Brain pericyte (primary cell): Measurements from ENCODE around the gene COL25A1.

Experiments
- DNase-seq: peaks from one replicate; pipeline ENCODE4 v3.0.0-alpha.2; 2012; ENCODE audit warnings: low read depth, low spot score

COL25A1 gene

DNA sequence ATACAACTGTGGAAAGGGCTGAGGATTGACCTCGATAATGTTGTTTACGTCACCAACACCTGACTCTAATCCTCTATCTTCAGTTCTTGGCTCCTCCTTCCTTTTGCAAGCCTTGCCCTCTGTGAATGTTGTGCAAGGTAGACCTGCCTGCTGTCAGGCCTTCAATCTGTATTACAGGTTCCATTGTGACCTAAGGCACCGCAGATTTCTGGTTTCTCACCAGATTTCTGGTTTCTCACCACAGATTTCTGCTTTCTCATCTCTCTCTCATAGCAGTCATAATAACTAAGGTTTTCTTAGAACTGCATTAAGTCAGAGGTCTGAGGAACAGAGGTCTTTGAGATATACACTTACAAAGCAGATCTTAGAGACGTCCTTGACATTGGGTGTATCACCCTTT, 488.1 kb downstream of the COL25A1 start:
- no peak for DNase-seq

DNA sequence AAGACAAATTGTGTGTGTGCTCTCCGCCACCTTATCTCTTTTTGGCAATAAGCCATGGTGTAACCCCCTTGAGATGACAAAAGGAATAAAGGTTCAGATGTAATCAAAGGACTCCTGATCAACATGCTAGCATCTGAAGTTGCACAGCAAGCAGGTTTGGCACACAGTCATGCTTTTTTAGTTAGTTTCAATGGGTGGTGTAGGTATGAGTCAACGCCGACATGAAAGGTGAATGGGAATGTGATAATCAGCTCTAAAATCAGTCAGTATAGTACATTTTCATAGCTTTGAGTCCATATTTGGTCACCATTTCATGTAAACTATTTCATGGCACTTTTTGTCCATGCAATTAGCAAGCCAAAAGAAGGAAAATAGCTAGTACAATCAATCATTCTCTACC, 489.2 kb downstream of the COL25A1 start:
- no peak for DNase-seq

DNA sequence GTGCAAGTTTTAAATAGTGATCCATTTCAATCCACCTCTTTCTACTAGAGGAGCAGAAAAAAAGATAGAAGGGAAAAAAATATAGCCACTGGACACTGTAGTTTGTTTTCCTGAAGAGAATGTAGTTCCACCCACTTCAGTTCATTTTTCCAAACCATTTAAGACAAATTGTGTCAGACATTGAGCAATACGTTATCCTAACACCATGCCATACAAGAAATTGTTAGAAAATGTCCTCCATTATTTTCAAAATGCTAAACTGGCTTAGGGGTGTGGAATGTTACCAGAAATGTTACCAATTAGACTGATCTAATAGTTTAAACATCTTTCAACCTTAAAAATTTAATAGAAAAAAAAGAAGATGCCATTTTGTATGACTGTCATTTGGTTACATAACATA, 491.0 kb downstream of the COL25A1 start:
- no peak for DNase-seq

- no peak for DNase-seq
These were observed 492.4 kb downstream of the COL25A1 start for GRCh38 chr4:108810087-108810486.

DNA sequence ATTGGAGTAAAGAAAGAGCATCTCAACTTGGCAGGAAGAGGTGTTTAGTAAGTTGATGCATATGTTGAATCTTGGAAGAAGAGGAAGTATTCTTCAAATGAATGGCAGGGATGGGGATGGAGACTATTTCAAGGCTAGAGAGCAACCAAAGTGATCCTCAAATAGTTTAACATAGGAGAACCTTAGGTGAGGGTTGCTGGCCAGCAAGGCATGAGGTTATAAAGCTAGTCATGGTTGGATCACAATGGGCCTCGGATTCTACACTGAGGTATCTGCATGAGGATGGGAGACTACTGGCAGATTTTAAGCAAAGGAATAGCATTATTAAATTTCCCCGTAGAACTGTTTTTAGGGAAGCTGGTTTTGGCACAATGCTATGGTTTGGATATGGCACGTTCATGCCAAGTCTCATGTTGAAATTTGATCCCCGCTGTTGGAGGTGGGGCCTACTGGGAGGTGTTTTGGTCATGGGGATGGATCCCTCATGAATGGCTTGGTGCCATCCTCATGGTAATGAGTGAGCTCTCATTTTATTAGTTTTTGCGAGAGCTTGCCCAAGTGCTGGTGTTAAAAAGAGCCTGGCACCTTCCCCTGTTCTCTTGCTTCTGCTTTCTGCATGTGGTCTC, 497.7 kb downstream of the COL25A1 start:
- no peak for DNase-seq

- no peak for DNase-seq
These were observed 503.2 kb downstream of the COL25A1 start for GRCh38 chr4:108799306-108799705.

- DNase-seq = no peak
These were observed 506.3 kb downstream of the COL25A1 start for GRCh38 chr4:108796173-108796572.

DNA sequence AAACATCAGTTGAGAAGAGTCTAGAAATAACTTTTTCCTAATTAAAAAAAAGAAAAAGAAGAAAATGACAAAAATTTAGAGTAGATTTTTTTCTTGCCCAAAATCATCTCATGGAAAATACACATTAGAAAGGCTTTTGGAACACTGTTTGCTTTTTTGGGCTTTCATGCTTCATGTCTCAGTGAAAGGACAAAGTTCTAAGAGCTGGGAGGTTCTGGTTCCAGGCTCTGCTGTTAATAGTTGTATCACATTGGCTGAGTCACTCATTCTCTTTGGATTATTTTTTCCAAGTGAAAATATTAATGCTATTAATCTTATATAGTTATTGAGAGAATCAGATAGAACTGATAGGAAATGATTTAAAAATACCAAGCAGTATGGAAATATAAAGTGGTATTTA, 506.7 kb downstream of the COL25A1 start:
- no peak for DNase-seq

DNA sequence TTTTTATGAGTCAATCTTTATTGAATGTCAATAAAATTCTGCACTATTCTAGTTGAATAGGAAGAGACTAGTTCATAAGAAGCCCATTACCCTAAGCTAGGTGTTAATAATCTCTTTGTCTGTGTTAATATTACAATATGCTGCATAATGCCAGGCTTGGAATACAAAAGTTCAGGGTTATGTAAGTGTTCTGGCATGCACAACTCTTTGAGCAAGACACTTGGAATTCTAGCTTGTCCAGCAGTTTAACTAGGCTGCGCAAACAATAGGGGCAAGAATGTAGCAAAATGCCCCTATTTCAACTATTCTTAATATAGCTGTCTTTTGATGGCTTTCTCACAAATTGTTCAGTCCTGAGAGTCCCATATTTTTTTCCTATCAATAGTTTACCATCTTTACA, 508.3 kb downstream of the COL25A1 start:
- no peak for DNase-seq

DNA sequence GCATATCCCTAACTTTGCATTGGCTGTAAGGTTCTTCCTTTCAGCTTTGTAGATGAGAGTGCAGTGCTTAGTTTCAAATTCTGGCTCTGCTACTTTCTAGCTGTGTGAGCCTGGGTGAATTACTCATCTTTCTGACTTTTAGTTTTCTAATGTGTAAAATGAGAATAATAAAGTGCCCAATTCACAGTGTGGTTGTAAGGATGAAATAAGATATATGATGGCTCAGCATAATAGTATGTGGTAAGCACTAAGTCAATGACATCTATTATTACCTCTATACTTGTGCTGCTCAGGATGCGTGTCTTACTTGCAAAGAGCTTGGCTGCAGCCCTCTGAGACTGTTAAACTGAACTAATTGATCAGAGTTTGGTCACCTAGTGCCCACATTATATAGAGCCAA, 509.0 kb downstream of the COL25A1 start:
- no peak for DNase-seq

GRCh38 chr4:108788731-108789130, 513.7 kb downstream of the COL25A1 start:
- DNase-seq = no peak

- no peak for DNase-seq
These were observed 514.7 kb downstream of the COL25A1 start for GRCh38 chr4:108787724-108788123.

- no peak for DNase-seq
These were observed 515.4 kb downstream of the COL25A1 start for GRCh38 chr4:108787106-108787505.

GRCh38 chr4:108786351-108786750, 516.1 kb downstream of the COL25A1 start:
- DNase-seq = no peak

DNA sequence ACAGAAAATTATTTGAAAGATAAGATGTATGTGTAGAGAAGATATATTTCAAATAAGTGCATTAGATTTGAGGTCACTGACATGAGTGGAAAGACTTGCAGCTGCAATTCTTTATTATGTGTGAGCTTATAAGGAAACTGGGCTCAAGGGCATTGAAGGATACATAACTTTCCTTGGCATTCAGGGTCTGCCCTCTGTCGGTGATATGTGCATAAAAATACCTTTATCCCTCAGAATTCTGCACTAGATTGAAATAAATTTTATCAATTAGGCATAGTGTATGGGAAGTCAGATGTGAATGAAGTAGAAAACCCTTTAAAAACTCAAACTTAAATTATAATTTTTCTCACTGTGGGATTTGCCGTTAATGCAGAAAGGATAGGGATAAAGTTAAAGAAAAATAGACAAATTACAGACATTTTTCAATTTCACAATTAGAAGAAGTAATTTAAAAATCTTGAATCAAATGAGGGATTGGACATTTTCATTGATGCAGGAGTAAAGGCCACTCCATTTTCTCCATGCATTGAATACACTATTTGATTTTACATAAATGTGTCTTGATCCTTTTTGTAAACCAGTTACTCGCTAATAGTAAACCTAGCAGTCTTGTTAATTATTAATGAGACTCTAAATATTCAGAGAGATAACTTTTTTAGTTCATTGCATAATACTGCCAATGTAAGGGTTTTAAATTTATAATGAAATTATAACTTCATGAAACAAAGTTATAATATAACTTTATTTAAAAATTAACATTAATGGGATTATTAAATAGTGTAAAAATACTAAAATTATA, 518.6 kb downstream of the COL25A1 start:
- DNase-seq = no peak

- DNase-seq = no peak
These were observed 522.5 kb downstream of the COL25A1 start for GRCh38 chr4:108779958-108780357.

DNA sequence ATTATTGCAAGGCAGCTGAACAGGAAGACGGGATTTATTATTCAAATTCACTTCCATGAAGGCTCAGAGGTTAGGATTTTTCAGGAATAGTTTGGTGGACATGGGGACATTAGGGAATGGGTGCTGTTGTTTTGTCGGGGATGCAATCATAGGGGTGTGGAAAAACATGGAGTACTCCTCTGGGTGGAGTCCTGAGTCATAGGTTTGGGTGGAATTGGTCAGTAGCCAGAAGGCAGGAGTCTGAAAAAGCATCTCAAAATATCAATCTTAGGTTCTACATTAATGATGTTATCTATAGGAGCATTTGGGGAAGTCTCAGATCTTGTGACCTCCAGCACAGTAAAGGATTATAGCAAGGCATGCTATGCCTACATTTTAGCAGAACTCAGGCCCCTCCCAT, 525.1 kb downstream of the COL25A1 start:
- no peak for DNase-seq

- DNase-seq = no peak
These were observed 526.5 kb downstream of the COL25A1 start for GRCh38 chr4:108775921-108776320.

GRCh38 chr4:108774809-108775530, 527.5 kb downstream of the COL25A1 start:
- no peak for DNase-seq

DNA sequence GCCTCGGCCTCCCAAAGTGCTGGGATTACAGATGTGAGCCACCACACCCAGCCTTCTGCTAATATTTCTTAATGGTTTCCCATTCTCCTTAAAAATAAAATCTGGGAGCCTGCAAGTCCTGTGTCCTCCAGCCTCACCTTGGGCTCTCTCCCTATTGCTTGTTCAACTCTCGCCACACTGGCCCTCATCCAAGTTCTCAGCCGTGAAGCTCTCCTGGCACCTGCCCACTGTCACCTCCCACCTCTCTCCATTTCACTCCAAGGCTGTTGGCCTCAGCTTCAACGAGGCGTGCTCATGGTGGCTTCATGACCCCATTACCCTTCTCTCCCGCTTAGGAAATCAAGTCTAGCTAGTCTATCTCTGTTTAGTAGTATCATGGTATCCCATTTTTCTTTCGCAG, 530.1 kb downstream of the COL25A1 start:
- no peak for DNase-seq

DNA sequence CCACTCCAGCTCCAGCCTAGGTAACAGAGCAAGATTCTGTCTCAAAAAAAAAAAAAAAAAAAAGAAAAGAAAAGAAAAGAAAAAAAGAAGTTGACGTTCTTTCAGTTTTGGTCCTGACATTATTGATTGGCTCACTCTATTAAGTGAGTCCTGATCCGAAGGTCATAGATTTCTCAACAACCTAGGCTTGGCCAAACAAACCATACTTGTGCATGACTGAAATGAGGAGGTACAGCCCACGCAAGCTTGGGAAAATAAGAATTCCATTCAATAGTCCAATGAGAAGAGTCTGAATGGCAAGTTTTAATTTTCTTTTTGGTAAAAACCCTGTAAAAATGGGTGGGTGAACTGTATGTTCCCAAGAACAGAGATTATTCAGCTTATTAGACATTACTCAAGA, 536.4 kb downstream of the COL25A1 start:
- no peak for DNase-seq

DNA sequence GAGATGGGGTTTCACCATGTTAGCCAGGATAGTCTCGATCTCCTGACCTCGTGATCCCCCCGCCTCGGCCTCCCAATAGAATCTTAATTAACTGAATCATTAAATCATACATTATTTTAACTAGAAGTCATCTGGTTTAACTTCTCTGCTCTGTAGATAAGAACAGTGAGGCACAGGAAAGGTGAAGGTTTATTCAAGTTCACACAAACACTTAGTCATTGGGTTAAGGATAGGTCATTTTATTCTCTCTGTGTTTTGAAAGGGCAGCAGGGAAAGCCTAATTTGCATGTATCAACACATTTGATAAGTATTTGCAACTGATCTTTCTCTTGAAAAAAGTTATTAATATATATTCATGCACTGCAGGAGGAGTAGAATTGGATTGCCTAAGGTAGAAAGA, 538.5 kb downstream of the COL25A1 start:
- no peak for DNase-seq

DNA sequence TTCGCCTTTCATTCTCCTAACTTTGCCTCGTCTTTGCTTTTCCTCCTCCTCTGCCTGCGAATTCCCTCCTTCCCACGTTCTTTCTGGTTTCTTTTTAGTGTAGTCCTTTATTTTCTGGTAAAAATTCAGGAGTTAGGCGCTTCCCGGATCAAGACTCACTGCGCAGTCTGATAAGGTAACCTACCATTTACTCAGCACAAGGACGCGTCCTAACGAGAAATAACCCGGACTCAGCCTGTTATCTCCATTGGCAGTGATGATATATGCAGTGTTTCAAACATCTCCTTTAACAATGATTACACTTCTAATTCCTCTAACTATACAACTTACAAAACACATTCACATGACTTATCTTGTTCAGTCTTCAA, 539.2 kb downstream of the COL25A1 start:
- DNase-seq = no peak
